IMR-90 (cell line): ENCODE measurements around the gene IFNW1. TPM values are rescaled to one million over a fixed set of nuclear protein-coding genes. Genes with fewer than 3 reads are reported as not detected.

Experiments
- ATAC-seq: fragments of 200-7000 bp; cut with Tn5 transposase; 2 replicates; pipeline ENCODE4 v1.9.1; 2020; ENCODE audit warnings: low read depth, mild to moderate bottlenecking, moderate library complexity
- BruUV-seq: library from RNA; stranded (reverse); fragments of 400-500 nt; replicated peaks from 2 replicates; lab custom pipeline; 2021; lab: Mats Ljungman, UMichigan
- CTCF ChIA-PET: fragments of 300-600 bp; formaldehyde crosslinking; extraction: SDS; loops from one replicate; lab custom pipeline; 2021; ENCODE audit warnings: antibody characterized with exemption; lab: Yijun Ruan, JAX
- POLR2A ChIA-PET: fragments of 300-600 bp; sonication (Branson Sonifier 250); formaldehyde crosslinking; loops from one replicate; lab custom pipeline; 2022; ENCODE audit warnings: antibody characterized with exemption; ENCODE audit not compliant: unreplicated experiment; lab: Charles Lee
- DNase-seq: peaks from one replicate; pipeline ENCODE4 v3.0.0; 2013
- H2AFZ ChIP-seq: replicated peaks from 2 replicates; pipeline ENCODE3; 2013; ENCODE audit warnings: low read length, mild to moderate bottlenecking; ENCODE audit not compliant: poor library complexity
- H2AK5ac ChIP-seq: 2 replicates; pipeline ENCODE4 v1.6.1; 2013; ENCODE audit warnings: low read depth, low read length, inconsistent platforms
- H2AK9ac ChIP-seq: replicated peaks from 2 replicates; pipeline ENCODE3; 2013; ENCODE audit warnings: mild to moderate bottlenecking, low read depth, low read length, moderate library complexity; ENCODE audit not compliant: poor library complexity
- H2BK120ac ChIP-seq: 2 replicates; pipeline ENCODE4 v1.6.1; 2013; ENCODE audit warnings: low read depth, low read length, inconsistent platforms
- H2BK15ac ChIP-seq: 3 replicates; pipeline ENCODE4 v1.6.1; 2013; ENCODE audit warnings: low read depth, low read length, inconsistent platforms
- H2BK20ac ChIP-seq: 2 replicates; pipeline ENCODE4 v1.6.1; 2013; ENCODE audit warnings: low read depth, mild to moderate bottlenecking, inconsistent platforms, low read length, moderate library complexity
- H2BK5ac ChIP-seq: 2 replicates; pipeline ENCODE4 v1.6.1; 2013; ENCODE audit warnings: mild to moderate bottlenecking, low read depth, low read length, inconsistent platforms; ENCODE audit not compliant: poor library complexity, severe bottlenecking
- H3K14ac ChIP-seq: replicated peaks from 2 replicates; pipeline ENCODE4 v1.6.1; 2013; ENCODE audit warnings: low read depth, low read length, inconsistent platforms
- H3K18ac ChIP-seq: 2 replicates; pipeline ENCODE4 v1.6.1; 2013; ENCODE audit warnings: low read depth, low read length, control low read depth
- H3K23ac ChIP-seq: 2 replicates; pipeline ENCODE4 v1.6.1; 2013; ENCODE audit warnings: low read depth, low read length, inconsistent platforms
- H3K27ac ChIP-seq: 2 replicates; pipeline ENCODE4 v1.5.1; 2013; ENCODE audit warnings: mild to moderate bottlenecking, control low read depth, low read length; ENCODE audit not compliant: insufficient read depth
- H3K27me3 ChIP-seq: 2 replicates; pipeline ENCODE4 v1.6.1; 2013; ENCODE audit warnings: low read length; ENCODE audit not compliant: control insufficient read depth, insufficient read depth
- H3K36me3 ChIP-seq: 2 replicates; pipeline ENCODE4 v1.6.1; 2013; ENCODE audit warnings: low read length, mixed read lengths; ENCODE audit not compliant: control insufficient read depth, insufficient read depth
- H3K4ac ChIP-seq: 2 replicates; pipeline ENCODE4 v1.6.1; 2013; ENCODE audit warnings: low read depth, low read length, inconsistent platforms
- H3K4me1 ChIP-seq: 2 replicates; pipeline ENCODE4 v1.6.1; 2013; ENCODE audit warnings: low read length, mixed read lengths; ENCODE audit not compliant: control insufficient read depth, insufficient read depth
- H3K4me2 ChIP-seq: 2 replicates; pipeline ENCODE4 v1.6.1; 2013; ENCODE audit warnings: low read depth, mild to moderate bottlenecking, control low read depth, low read length, moderate library complexity
- H3K4me3 ChIP-seq: 2 replicates; pipeline ENCODE4 v1.5.1; 2013; ENCODE audit warnings: low read depth, mild to moderate bottlenecking, control low read depth, low read length, moderate library complexity; ENCODE audit not compliant: insufficient read depth
- H3K56ac ChIP-seq: 2 replicates; pipeline ENCODE4 v1.6.1; 2013; ENCODE audit warnings: low read length, inconsistent platforms; ENCODE audit not compliant: insufficient read depth; ENCODE audit errors: extremely low read depth
- H3K79me1 ChIP-seq, 2 experiments: 2 replicates each; pipeline ENCODE4 v1.6.1; 2013; ENCODE audit warnings: low read length in 2 of 2, inconsistent platforms in 1 of 2, low read depth in 1 of 2
- H3K9ac ChIP-seq: 2 replicates; pipeline ENCODE4 v1.6.1; 2013; ENCODE audit warnings: low read depth, low read length, control low read depth
- H3K9me1 ChIP-seq: 2 replicates; pipeline ENCODE4 v1.6.1; 2013; ENCODE audit warnings: low read length, inconsistent platforms; ENCODE audit not compliant: insufficient read depth
- H3K9me3 ChIP-seq: 2 replicates; pipeline ENCODE4 v1.6.1; 2013; ENCODE audit warnings: low read length; ENCODE audit not compliant: control insufficient read depth, insufficient read depth
- H4K20me1 ChIP-seq: 2 replicates; pipeline ENCODE4 v1.6.1; 2013; ENCODE audit warnings: low read length, inconsistent platforms; ENCODE audit not compliant: insufficient read depth
- H4K5ac ChIP-seq: 2 replicates; pipeline ENCODE4 v1.6.1; 2013; ENCODE audit warnings: mild to moderate bottlenecking, low read depth, low read length, control low read depth
- H4K8ac ChIP-seq, 2 experiments: 2 replicates each; pipeline ENCODE4 v1.6.1; 2013; ENCODE audit warnings: low read depth in 2 of 2, low read length in 2 of 2, control low read depth in 1 of 2, inconsistent platforms in 1 of 2
- H4K91ac ChIP-seq: 2 replicates; pipeline ENCODE4 v1.6.1; 2013; ENCODE audit warnings: low read depth, low read length, inconsistent platforms; ENCODE audit not compliant: insufficient read depth
- BHLHE40 ChIP-seq: fragments of 150-350 bp; IDR thresholded peaks from 2 replicates; pipeline ENCODE4 v1.6.1; 2016; ENCODE audit warnings: mild to moderate bottlenecking, low read depth, low read length
- CHD1 ChIP-seq: IDR thresholded peaks from 2 replicates; pipeline ENCODE4 v1.6.1; 2012; ENCODE audit warnings: low read depth, low read length, improper control_type of control experiment
- MAFK ChIP-seq: IDR thresholded peaks from 2 replicates; pipeline ENCODE4 v1.6.1; 2012; ENCODE audit warnings: low read depth, low read length, improper control_type of control experiment
- MAZ ChIP-seq: IDR thresholded peaks from 2 replicates; pipeline ENCODE4 v1.6.1; 2012; ENCODE audit warnings: low read depth, mild to moderate bottlenecking, low read length, improper control_type of control experiment, moderate library complexity, borderline replicate concordance
- MXI1 ChIP-seq: IDR thresholded peaks from 2 replicates; pipeline ENCODE4 v1.6.1; 2012; ENCODE audit warnings: low read depth, mild to moderate bottlenecking, low read length, moderate library complexity, borderline replicate concordance
- NFE2L2 ChIP-seq: fragments of 150-350 bp; IDR thresholded peaks from 2 replicates; pipeline ENCODE4 v1.6.1; 2016; ENCODE audit warnings: low read depth, mild to moderate bottlenecking, low read length
- RAD21 ChIP-seq: IDR thresholded peaks from 2 replicates; pipeline ENCODE4 v1.6.1; 2012; ENCODE audit warnings: low read length, improper control_type of control experiment
- RCOR1 ChIP-seq: IDR thresholded peaks from 2 replicates; pipeline ENCODE4 v1.6.1; 2012; ENCODE audit warnings: mild to moderate bottlenecking, low read length, improper control_type of control experiment; ENCODE audit not compliant: insufficient replicate concordance
- RFX5 ChIP-seq: IDR thresholded peaks from 2 replicates; pipeline ENCODE4 v1.8.0; 2012; ENCODE audit warnings: low read depth, mild to moderate bottlenecking, low read length, moderate library complexity
- SMC3 ChIP-seq: fragments of 150-350 bp; IDR thresholded peaks from 2 replicates; pipeline ENCODE4 v1.6.1; 2016; ENCODE audit warnings: low read depth, mild to moderate bottlenecking, antibody characterized with exemption, low read length, moderate library complexity
- USF2 ChIP-seq: fragments of 150-350 bp; IDR thresholded peaks from 2 replicates; pipeline ENCODE4 v1.6.1; 2017; ENCODE audit warnings: mild to moderate bottlenecking, antibody characterized with exemption, low read length, low read depth
- WGBS, 2 experiments: methylation state at CpG; one replicate each; pipeline versions ENCODE4 v1.1.5 to v1.1.7; 2013; ENCODE audit warnings: missing lambda C conversion rate in 2 of 2; ENCODE audit not compliant: insufficient read length in 1 of 2; ENCODE audit errors: extremely low coverage in 2 of 2; 5-methylcytosine and 5-hydroxymethylcytosine counted together
- dilution Hi-C: fragments of 300-500 bp; cut with HindIII; formaldehyde crosslinking; loops from one replicate; pipeline ENCODE4 v1.14.3; 2018; ENCODE audit warnings: low sequenced_read_pairs; ENCODE audit not compliant: unreplicated experiment
- in situ Hi-C: fragments of 300-500 bp; cut with MboI; formaldehyde crosslinking; loops from 3 replicates; pipeline ENCODE4 v1.14.3; 2019; ENCODE audit warnings: low sequenced_read_pairs, inconsistent platforms, mixed read lengths
- intact Hi-C: fragments of 100-400 bp; cut with micrococcal nuclease; formaldehyde crosslinking; loops from 2 replicates; pipeline ENCODE4 v1.10.0; 2022
- polyA plus RNA-seq, 3 experiments: library from polyadenylated mRNA; depleted of rRNA; stranded (reverse); fragments of >200 nt; gene quantifications; 2 replicates each; pipeline ENCODE4 v1.2.3, GENCODE V29; 2012; ENCODE audit warnings: low replicate concordance in 1 of 3
- total RNA-seq: library from RNA; depleted of rRNA; stranded (reverse); fragments of >200 nt; gene quantifications from 2 replicates; pipeline ENCODE4 v1.2.3, GENCODE V29; 2012
- TF ChIP-seq, protein P1 (sequence below): fragments of 150-350 bp; IDR thresholded peaks from 2 replicates; pipeline ENCODE4 v1.6.1; 2016; ENCODE audit warnings: low read depth, mild to moderate bottlenecking, low read length, moderate library complexity, borderline replicate concordance

The IFNW1 gene
- total and polyA plus RNA-seq, 2 of the 4 experiments (the other 2 are of a cell fraction), result not detected

DNA sequence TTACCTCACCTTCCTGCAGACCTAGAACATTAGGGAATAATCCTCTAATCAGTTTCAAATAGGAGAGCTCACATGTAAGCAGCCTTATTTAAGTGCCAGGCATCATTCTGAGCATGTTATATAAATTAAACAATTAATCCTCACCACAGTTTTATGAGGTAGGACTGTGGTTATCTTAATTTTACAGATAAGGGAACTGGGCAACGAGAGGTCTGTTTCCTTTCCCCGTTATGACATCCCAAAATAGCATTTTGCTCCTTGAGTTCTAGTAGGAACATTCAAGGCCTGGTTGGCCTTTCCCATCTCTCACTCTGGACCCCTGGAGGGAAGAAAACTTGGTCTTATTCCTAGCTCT is 44.8 kb downstream of the IFNW1 start:
- H3K18ac ChIP-seq, result no peak overlapping the region
- no peaks in the 10 kb centered on the region for H3K27me3 ChIP-seq
- no peak overlapping the region for H4K91ac ChIP-seq
- peaks cover 3% of the 10 kb centered on the region; the same call in 1 of the 2 replicates for H3K4me1 ChIP-seq
- BruUV-seq, result no TSS peak
- intact Hi-C loops, result no loop called here
- dilution Hi-C loops, result no loop called here
- H3K14ac ChIP-seq, result no peak overlapping the region
- no peak overlapping the region for H3K4me2 ChIP-seq
- no peak overlapping the region for H2AK9ac ChIP-seq
- no peak overlapping the region for H2BK20ac ChIP-seq
- H3K23ac ChIP-seq, result no peak overlapping the region
- H3K79me1 ChIP-seq, result no peaks in the 10 kb centered on the region
- CTCF ChIA-PET, result interaction anchor here (0.6 kb wide), 1 partner anchor 599 kb away, joined by 3 read pairs; no protein-coding TSS in a partner anchor
- no peak overlapping the region for H2BK15ac ChIP-seq
- no peaks in the 10 kb centered on the region for H3K9me3 ChIP-seq
- in situ Hi-C loops, result no loop called here
- POLR2A ChIA-PET, result no interaction called here
- no CpG with 5 or more reads among the region's 2 CpGs for WGBS, 2 experiments
- TF ChIP-seq BHLHE40 (no peak), RFX5 (no peak), CHD1 (no peak), MAFK (no peak), MXI1 (no peak), NFE2L2 (no peak), RCOR1 (no peak), MAZ (no peak), SMC3 (no peak), USF2 (no peak), RAD21 (no peak)
- TF ChIP-seq, protein P1, sequence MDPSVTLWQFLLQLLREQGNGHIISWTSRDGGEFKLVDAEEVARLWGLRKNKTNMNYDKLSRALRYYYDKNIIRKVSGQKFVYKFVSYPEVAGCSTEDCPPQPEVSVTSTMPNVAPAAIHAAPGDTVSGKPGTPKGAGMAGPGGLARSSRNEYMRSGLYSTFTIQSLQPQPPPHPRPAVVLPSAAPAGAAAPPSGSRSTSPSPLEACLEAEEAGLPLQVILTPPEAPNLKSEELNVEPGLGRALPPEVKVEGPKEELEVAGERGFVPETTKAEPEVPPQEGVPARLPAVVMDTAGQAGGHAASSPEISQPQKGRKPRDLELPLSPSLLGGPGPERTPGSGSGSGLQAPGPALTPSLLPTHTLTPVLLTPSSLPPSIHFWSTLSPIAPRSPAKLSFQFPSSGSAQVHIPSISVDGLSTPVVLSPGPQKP, result no peak
- H2BK120ac ChIP-seq, result no peak overlapping the region
- peaks cover 2% of the 10 kb centered on the region; the same call in 1 of the 2 replicates for H3K9me1 ChIP-seq
- no peaks in the 10 kb centered on the region for H3K36me3 ChIP-seq
- H2AFZ ChIP-seq, result no peak overlapping the region
- ATAC-seq, result no peak
- no peak overlapping the region for H2AK5ac ChIP-seq
- H2BK5ac ChIP-seq, result no peak overlapping the region
- H3K27ac ChIP-seq, result no peak overlapping the region
- DNase-seq, result no peak
- H3K9ac ChIP-seq, result no peak overlapping the region
- H4K20me1 ChIP-seq, result no peaks in the 10 kb centered on the region
- no peak overlapping the region for H4K8ac ChIP-seq
- no peak overlapping the region for H3K4ac ChIP-seq
- H4K5ac ChIP-seq, result no peak overlapping the region
- no peak overlapping the region for H3K4me3 ChIP-seq
- no peak overlapping the region for H3K56ac ChIP-seq
